SHP77 treated with DMSO at 0.1 percent for 48 hours (cell line): ENCODE measurements around the gene SLC6A6.
A peak's percentile ranks its signal among the peaks of the same experiment; 100 is the strongest.

Experiments
- DNase-seq: peaks from one replicate; lab custom pipeline; 2025; lab: John Stamatoyannopoulos, UW

Gene SLC6A6

DNA sequence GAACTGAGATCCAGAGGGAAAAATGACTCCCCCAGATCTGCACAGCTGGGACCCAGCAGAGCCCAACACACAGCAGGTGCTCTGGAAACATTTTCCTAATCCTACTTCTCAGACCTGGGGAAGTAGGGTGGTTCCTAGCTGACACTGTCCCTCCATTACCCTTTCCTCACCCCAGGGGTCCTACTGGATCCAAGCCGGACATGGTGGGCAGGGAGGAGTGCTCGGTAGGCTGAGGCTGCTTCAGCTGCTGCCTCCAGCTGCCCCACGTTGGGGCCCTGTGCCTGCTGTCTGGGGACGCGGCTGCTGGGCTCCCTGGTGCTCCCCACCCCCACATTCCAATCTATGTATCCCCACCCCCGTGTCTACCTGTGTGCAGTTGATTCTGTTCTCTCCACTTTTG lies 29.8 kb upstream of the SLC6A6 start:
- DNase-seq, result no peak

- no peak for DNase-seq
These were observed 28.5 kb upstream of the SLC6A6 start for GRCh38 chr3:14373753-14374376.

DNA sequence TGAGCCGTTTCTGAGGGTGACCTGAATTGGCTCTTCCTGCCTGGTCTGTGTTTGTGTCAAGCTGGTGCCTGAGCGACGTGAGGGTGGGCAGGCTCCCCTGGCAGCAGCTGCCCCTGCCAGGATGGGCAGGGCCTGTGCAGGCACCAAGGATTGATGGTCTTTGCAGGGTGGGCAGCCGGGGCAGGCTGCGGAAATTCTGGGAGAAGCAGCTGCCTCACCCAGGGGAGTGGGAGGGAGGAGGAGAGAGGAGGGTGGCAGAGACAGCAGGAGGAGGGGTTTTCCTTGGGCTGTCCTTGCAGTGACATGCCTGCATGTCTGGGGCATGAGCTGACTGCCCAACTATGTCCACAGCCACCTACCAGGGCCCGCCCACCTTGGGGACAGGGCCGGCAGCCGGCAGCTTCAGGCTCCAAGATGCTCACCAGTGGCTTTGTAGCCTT lies 27.9 kb upstream of the SLC6A6 start:
- DNase-seq, result no peak

GRCh38 chr3:14375192-14375591 lies 27.2 kb upstream of the SLC6A6 start:
- no peak for DNase-seq

- DNase-seq, result no peak
These were observed 25.9 kb upstream of the SLC6A6 start for GRCh38 chr3:14376348-14377043.

- no peak for DNase-seq
These were observed 25.2 kb upstream of the SLC6A6 start for GRCh38 chr3:14377044-14377837.

DNA sequence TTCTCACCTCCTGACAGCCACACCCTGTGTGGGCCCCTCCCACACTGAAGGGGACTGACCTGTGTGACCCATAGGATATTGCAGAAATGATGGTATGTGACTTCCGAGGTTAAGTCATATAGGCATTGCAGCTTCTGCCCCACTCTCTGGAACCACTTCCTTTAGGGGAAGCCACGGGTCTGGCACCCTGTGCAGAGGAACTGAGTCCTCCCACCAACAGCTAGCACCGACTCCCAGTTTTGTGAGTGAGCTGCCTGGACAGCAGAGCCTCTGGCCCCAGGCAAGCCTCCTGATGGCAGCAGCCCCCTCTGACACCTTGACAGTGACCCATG lies 24.6 kb upstream of the SLC6A6 start:
- no peak for DNase-seq

- no peak for DNase-seq
These were observed 24.0 kb upstream of the SLC6A6 start for GRCh38 chr3:14378415-14378814.

GRCh38 chr3:14379843-14380242 lies 22.6 kb upstream of the SLC6A6 start:
- peak; percentile 56 for DNase-seq

- DNase-seq, result no peak
These were observed 16.2 kb upstream of the SLC6A6 start for GRCh38 chr3:14386254-14386653.

GRCh38 chr3:14388201-14388600 lies 14.2 kb upstream of the SLC6A6 start:
- DNase-seq, result no peak

GRCh38 chr3:14389166-14389606 lies 13.2 kb upstream of the SLC6A6 start:
- DNase-seq, result no peak

DNA sequence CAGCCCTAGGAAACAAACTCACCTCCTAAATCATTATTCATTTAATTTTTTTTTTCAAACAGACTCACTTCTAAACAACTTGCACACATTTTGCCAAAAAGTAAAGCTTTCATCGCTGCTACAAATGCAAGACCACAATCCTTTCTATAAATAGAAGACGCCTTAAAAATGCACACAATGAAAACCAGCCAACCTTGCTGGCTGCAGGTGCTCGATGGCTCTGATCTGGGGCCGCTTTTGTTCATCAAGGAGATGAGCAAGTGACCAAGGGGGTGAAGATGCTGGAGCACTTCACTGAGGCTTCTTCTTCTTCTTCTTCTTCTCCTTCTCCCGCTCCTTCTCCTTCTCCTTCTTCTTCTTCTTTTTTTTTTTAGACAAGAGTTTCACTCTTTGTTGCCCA lies 12.7 kb upstream of the SLC6A6 start:
- no peak for DNase-seq

DNA sequence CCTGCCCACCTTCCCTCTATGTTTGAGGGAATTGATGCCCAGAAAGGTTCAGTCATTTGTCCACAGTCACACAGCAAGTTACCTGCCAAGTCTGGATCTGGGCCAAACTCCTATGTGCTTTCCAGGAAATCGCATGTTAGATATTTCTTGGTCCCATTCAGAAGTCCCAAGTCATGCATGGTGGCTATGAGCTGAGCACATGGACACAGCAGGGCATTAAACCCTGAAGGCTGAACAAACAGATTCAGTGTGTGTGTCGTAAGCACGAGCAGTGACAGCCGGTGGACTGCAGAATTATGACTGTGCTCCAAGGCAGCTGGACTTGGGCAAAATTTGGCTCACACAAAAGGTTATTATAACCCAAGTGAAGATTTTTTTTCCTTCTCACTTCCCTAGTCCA lies 11.4 kb upstream of the SLC6A6 start:
- peak; percentile 80 for DNase-seq

- no peak for DNase-seq
These were observed 10.2 kb upstream of the SLC6A6 start for GRCh38 chr3:14392231-14392630.

GRCh38 chr3:14392803-14393319 lies 9.5 kb upstream of the SLC6A6 start:
- no peak for DNase-seq

DNA sequence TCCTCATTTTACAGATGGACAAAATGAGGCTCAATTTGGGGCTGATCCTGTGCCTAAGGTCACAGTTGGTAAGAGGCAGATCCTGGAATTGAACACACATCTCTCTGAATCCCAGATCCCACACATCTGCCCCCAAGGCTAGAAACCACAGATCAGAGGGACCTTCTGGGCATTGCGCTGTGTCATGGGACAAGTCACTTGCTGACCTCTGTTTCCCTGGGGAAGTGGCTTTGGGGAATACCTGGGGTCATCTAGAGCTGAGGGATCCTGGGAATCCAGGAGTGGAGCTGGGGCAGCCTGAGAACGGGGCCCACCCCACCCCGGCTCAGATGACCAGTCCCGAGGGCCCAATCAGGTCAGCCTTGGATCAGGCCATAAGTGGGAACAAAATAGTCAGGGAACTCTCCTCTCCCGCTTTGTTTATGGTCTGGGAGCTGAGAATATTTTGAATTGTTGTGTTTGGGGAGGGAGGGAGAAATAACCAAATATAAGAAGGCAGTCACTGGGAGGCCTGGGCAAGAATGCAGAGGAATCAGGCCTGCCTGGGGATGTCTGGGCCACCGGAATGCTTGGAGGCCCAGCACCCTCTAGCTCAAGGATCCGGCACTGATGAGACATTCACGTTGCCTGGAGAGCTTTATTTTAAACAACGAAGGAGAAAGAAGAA lies 8.8 kb upstream of the SLC6A6 start:
- DNase-seq, result no peak

- DNase-seq, result no peak
These were observed 6.2 kb upstream of the SLC6A6 start for GRCh38 chr3:14396031-14396692.

- no peak for DNase-seq
These were observed 5.4 kb upstream of the SLC6A6 start for GRCh38 chr3:14397046-14397445.

DNA sequence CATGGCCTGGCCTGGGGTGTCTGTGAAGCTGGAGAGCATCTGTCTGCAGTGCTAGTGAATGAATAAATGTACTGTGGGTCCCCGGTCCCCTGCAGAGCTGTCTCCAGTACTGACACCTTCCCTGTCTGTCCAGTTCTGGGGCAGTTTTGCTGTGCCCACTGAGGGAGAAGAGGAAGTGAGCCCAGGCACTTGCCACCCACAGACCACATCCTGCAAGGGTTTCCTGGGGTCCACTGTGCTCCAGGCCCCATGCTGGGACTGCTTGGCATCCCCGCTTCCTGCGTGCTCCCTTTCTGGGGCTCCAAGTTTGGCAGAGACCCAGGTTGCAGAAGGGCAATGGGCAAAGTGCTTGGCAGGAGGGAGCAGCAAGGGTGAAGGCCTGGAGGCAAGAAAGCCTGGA lies 4.9 kb upstream of the SLC6A6 start:
- no peak for DNase-seq

DNA sequence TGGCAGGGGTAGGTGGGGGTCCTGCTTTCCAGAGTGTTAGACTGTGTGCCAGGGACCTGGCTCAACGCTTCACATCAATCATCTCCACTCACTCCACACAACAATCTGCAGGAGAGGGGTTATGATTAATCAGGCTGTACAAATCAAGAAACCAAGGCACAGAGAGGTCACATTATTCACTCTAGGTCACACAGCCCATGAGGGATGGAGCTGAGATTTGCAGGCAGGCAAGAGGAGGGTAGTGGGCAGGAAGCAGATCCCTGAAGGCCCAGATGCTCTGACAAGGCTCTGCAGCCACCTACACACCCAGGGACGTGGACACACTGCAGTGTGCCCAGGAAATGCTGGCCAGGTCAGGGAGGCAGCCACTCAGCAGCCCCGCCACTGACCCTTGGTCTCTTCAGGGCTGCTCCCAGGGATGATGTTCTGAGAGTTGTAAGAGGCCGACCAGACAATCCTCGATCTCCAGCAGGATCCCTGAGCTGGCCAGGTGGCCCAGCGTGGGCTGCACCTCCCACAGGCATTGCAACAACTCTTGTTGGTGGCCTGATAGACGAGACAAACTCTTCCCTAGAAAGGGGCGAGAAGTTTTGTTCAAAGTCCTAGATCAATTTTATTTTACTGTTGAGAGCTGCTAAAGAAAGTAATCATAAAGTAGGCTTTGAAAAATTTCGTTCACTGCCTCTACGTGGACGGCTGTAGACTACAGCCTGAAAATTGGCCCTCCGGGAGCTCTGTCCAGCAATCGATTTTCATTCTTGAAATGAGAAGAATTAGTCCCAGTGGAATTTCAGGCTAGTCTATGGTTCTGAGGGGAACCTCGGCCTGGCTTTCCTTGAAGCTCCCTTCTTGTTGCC lies 4.2 kb upstream of the SLC6A6 start:
- no peak for DNase-seq
